Right cardiac atrium (tissue), 5 donors: ENCODE measurements around the gene DLG2. TPM values are rescaled to one million over a fixed set of nuclear protein-coding genes. Genes with fewer than 3 reads are reported as not detected.
A peak's percentile ranks its signal among the peaks of the same experiment; 100 is the strongest.

Source experiments
- ATAC-seq, 2 donors: fragments of 200-7000 bp; cut with Tn5 transposase; one replicate each; pipeline versions ENCODE4 v1.8.0 to v1.9.1; 2020; ENCODE audit warnings: moderate library complexity in 2 of 2, mild to moderate bottlenecking in 1 of 2
- DNase-seq, 3 donors: peaks; one replicate each; pipeline ENCODE4 v3.0.0-alpha.2; 2020
- H3K27ac ChIP-seq: one replicate; pipeline ENCODE4 v1.5.1; 2013; ENCODE audit warnings: mild to moderate bottlenecking, low read length, control low read depth, moderate library complexity
- H3K27me3 ChIP-seq: one replicate; pipeline ENCODE4 v1.6.1; 2013; ENCODE audit not compliant: control insufficient read depth, insufficient read depth
- H3K4me1 ChIP-seq: one replicate; pipeline ENCODE4 v1.6.1; 2013; ENCODE audit warnings: low read length; ENCODE audit not compliant: control insufficient read depth, insufficient read depth
- H3K4me3 ChIP-seq: one replicate; pipeline ENCODE4 v1.5.1; 2013; ENCODE audit warnings: low read length, control low read depth
- H3K9me3 ChIP-seq: one replicate; pipeline ENCODE4 v1.6.1; 2013; ENCODE audit warnings: low read length; ENCODE audit not compliant: control insufficient read depth
- WGBS: extraction: QIAGEN DNeasy Blood & Tissue Kit; methylation state at CpG from one replicate; pipeline ENCODE4 v1.1.7; 2013; 5-methylcytosine and 5-hydroxymethylcytosine counted together
- intact Hi-C, 4 donors: fragments of 100-400 bp; cut with DNase I; formaldehyde crosslinking; loops; one replicate each; pipeline versions ENCODE4 v1.11.0 to v1.14.0; 2022 to 2023
- polyA plus RNA-seq: library from polyadenylated mRNA; stranded (reverse); fragments of 200-250 nt; gene quantifications from one replicate; pipeline ENCODE4 v1.2.3, GENCODE V29; 2013
- total RNA-seq, 4 donors: library from RNA; stranded (reverse); fragmentation: NEBNext Ultra II Directional; extraction: Animal tissue kit (Norgen Biotek cat#: 25700); gene quantifications; one replicate each; pipeline ENCODE4 v1.2.1, GENCODE V29; 2021
- donor health status: healthy with polysubstance abuse.
- donor health status: DM: no; HTN: yes; CAD: no.
- donor health status: DM: no; HTN: no; CAD: no.
- donor health status: DM: no; HTN: yes; CAD: no; lungs with severe emphysema.
- donor health status: DM: yes; HTN: yes; CAD: no.

DLG2 gene
- total and polyA plus RNA-seq, 5 donors, result 2.3 to 10.5 (median 9.4) TPM

- Histone ChIP-seq H3K4me3 (peak overlapping the region; percentile 70), H3K27me3 (no peaks in the 10 kb centered on the region), H3K27ac (no peak overlapping the region), H3K4me1 (no peaks in the 10 kb centered on the region), H3K9me3 (no peaks in the 10 kb centered on the region)
- 2% methylated on average over 26 of the region's 26 CpGs for WGBS
- peak; percentile 14 to 58 (median 47) for DNase-seq
- intact Hi-C loops, result loop anchor here in 2 of 4 donors (5.0 to 10.0 kb wide), 2 partner anchors 155 to 158 kb away; no protein-coding TSS in a partner anchor
- ATAC-seq, result peak; percentile 66 to 67
Measured at GRCh38 chr11:84719935-84720577, 907.1 kb downstream of the DLG2 start.

DNA sequence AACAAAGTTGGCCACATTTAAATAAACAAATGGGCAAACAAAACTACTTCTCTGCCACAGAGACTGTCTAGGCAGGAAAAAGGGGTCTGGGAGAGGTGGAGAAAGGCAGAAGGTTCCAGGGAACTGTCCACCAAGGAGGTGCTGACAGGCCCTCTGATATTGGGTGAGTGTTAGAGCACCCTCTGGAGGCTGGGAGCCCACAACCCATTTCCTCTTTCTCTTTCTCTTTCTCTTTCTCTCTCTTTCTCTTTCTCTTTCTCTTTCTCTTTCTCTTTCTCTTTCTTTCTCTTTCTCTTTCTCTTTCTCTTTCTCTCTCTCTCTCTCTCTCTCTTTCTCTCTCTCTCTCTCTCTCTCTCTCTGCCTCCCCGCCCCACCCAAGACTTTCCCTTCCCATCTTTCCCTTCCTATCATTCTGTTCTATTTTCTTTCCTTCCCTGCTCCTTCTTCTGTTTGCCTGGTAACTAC is 912.8 kb downstream of the DLG2 start:
- ATAC-seq (peak in 1 of 2 donors; percentile 68), DNase-seq (peak; percentile 30 to 71 (median 51))
- Histone ChIP-seq H3K27me3 (no peaks in the 10 kb centered on the region), H3K27ac (no peak overlapping the region), H3K9me3 (no peaks in the 10 kb centered on the region), H3K4me1 (no peaks in the 10 kb centered on the region), H3K4me3 (no peak overlapping the region)
- intact Hi-C loops, result loop anchor here in 2 of 4 donors (5.0 to 10.0 kb wide), 2 partner anchors 150 to 157 kb away; no protein-coding TSS in a partner anchor
- WGBS, result 23% methylated on average over 1 of the region's 1 CpG

- DNase-seq (no peak), ATAC-seq (no peak)
- 72% methylated on average over 4 of the region's 4 CpGs for WGBS
- H3K4me3 ChIP-seq, result no peak overlapping the region
- H3K9me3 ChIP-seq, result no peaks in the 10 kb centered on the region
- H3K4me1 ChIP-seq, result no peaks in the 10 kb centered on the region
- intact Hi-C loops, result no loop called here
- no peak overlapping the region for H3K27ac ChIP-seq
- no peaks in the 10 kb centered on the region for H3K27me3 ChIP-seq
Measured at GRCh38 chr11:84691830-84692229, 935.3 kb downstream of the DLG2 start.

DNA sequence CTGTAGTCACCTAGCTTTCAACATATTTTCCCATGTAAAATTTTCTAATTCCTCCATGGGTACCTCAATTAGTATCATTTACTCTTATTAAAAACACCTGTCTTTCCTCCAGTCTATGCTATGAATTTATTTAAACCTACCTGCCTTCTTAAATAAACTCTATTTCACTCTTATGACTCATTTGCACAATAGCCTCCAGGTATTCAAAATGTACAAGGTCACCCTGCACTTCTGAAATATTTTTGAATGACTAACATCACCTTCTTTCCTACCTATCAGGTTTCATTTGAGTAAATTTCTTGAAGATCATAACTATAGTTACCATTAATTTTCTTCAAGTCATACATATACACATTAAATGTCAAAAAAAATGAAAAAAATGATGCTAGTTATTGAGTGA is 939.7 kb downstream of the DLG2 start:
- H3K4me1 ChIP-seq, result no peaks in the 10 kb centered on the region
- intact Hi-C loops, result no loop called here
- H3K4me3 ChIP-seq, result no peak overlapping the region
- ATAC-seq (no peak), DNase-seq (no peak)
- H3K9me3 ChIP-seq, result no peaks in the 10 kb centered on the region
- H3K27ac ChIP-seq, result no peak overlapping the region
- no peaks in the 10 kb centered on the region for H3K27me3 ChIP-seq

DNA sequence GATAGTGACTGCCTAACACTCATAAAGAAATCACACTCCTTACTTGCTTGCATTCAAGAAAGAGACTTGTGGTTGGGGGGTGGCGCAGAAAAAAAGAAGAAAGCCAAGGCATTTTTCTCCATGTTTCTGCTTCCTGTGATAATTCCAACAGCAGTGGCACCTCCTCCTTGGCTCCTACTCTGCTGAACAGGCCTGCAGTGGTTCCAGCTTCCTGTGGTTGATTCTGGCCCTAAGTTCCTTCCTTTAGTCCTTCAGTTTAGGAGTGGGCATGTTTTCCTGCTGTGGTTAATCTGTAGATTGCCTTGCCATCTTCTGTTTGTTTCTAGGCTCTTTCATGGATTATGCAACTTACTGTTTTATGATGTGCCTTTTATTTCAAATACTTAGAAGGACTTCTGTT is 940.4 kb downstream of the DLG2 start:
- 77% methylated on average over 1 of the region's 1 CpG for WGBS
- Histone ChIP-seq H3K27ac (no peak overlapping the region), H3K9me3 (no peaks in the 10 kb centered on the region), H3K4me3 (no peak overlapping the region), H3K27me3 (no peaks in the 10 kb centered on the region), H3K4me1 (no peaks in the 10 kb centered on the region)
- no peak for DNase-seq
- no peak for ATAC-seq
- intact Hi-C loops, result no loop called here

- intact Hi-C loops, result no loop called here
- no peaks in the 10 kb centered on the region for H3K9me3 ChIP-seq
- no peaks in the 10 kb centered on the region for H3K27me3 ChIP-seq
- H3K4me1 ChIP-seq, result no peaks in the 10 kb centered on the region
- H3K27ac ChIP-seq, result no peak overlapping the region
- DNase-seq (no peak), ATAC-seq (no peak)
- WGBS, result 91% methylated on average over 6 of the region's 6 CpGs
- no peak overlapping the region for H3K4me3 ChIP-seq
Measured at GRCh38 chr11:84685976-84686375, 941.2 kb downstream of the DLG2 start.

DNA sequence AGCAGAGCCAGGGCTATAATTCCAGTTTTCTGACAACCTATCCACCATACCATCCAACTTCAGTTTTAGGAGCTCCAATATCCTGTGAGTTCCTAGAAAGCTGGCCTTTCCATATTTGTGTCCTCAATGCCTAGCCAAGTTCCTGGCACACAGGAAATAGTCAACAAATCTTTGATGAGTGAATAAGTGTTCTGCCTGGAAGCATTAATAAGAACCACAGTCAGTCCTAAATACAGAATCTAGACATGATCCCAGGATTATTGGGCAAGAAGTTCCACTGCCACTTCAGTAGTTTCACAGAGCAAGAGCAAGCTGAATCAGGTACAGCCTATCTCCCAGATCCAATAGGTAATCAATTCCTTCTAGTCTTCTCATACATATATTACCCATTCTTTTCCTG is 942.0 kb downstream of the DLG2 start:
- Histone ChIP-seq H3K27me3 (no peaks in the 10 kb centered on the region), H3K27ac (no peak overlapping the region), H3K9me3 (no peaks in the 10 kb centered on the region), H3K4me3 (no peak overlapping the region), H3K4me1 (no peaks in the 10 kb centered on the region)
- intact Hi-C loops, result no loop called here
- DNase-seq, result no peak
- ATAC-seq, result no peak

DNA sequence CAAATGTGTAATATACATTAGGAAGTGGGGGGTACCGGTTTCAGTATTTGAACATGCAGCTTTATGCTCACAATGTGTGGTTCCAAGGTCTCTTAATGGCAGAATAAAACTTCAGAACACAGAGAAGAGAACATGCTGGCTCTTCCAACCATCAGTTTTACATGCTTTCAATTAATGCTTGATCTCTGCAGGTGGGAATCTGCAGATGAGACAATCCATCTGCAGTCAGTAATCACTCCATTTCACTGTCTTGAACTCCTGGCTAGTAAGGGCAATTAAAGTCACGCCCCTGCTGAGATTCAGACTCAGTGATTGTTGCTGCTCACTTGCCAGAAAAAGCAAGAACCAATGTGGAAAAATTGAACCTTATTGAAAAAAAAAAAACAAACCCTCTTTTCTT is 945.7 kb downstream of the DLG2 start:
- Histone ChIP-seq H3K27ac (no peak overlapping the region), H3K27me3 (no peaks in the 10 kb centered on the region), H3K9me3 (no peaks in the 10 kb centered on the region), H3K4me3 (no peak overlapping the region), H3K4me1 (no peaks in the 10 kb centered on the region)
- intact Hi-C loops, result no loop called here
- ATAC-seq, result no peak
- 73% methylated on average over 2 of the region's 2 CpGs for WGBS
- no peak for DNase-seq

DNA sequence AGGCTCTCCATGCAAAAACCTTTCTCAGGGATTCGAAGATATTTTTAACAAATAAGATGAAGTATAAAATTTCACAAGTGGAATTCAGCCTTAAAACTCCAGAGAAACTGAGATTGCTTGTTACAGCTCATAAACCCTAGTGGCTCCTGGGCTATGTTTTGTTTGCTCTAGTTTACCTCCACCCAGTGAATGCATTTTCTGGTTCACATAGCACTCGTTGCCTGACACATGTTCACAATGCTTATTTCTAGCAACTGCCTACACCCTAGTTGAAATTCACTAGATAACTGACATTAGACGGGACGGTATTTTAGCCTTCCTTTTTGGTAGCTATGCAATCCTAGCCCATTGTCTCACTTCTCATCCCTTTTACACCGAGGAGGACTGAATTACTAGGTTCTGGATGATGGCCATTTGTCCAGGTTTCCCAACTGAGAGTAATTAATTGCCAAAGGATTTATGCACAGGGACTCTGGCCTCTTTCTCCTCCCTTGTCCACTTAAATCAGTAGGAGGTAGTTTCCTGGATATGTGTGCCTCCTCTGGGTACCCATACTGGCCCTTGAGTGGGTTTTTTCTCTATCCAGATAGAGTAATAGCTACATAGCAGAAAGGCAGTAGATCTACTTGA is 951.6 kb downstream of the DLG2 start:
- WGBS, result 68% methylated on average over 5 of the region's 5 CpGs
- ATAC-seq, result no peak
- Histone ChIP-seq H3K4me3 (no peak overlapping the region), H3K9me3 (no peaks in the 10 kb centered on the region), H3K27me3 (no peaks in the 10 kb centered on the region), H3K27ac (no peak overlapping the region), H3K4me1 (no peaks in the 10 kb centered on the region)
- no peak for DNase-seq
- intact Hi-C loops, result no loop called here

DNA sequence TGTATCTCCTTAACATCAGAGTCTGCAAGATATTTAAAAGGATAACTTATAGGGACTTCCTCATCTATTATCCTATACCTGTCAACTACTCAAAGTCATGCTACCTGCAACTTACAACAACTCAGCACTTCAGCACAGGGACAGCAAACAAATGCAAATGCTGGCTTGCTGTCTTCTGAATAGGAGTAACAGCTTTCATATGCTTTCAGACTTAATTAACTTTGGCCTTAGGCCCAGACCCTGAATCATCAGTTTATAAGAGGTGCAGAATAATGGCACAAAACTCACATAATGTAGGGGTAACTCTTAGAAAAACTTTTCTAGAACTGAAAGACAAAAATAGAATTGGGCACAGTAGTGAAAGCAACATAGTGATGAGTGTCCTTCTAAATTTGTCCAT is 953.4 kb downstream of the DLG2 start:
- Histone ChIP-seq H3K4me3 (no peak overlapping the region), H3K4me1 (no peaks in the 10 kb centered on the region), H3K9me3 (no peaks in the 10 kb centered on the region), H3K27ac (no peak overlapping the region), H3K27me3 (no peaks in the 10 kb centered on the region)
- ATAC-seq, result no peak
- DNase-seq, result no peak
- intact Hi-C loops, result no loop called here

- 53% methylated on average over 4 of the region's 4 CpGs for WGBS
- ATAC-seq, result no peak
- DNase-seq, result no peak
Measured at GRCh38 chr11:84671325-84671999, 955.7 kb downstream of the DLG2 start.

More at GRCh38 chr11:84671325-84671999, 955.7 kb downstream of the DLG2 start:
- Histone ChIP-seq H3K27ac (no peak overlapping the region), H3K27me3 (no peaks in the 10 kb centered on the region), H3K4me3 (no peak overlapping the region), H3K4me1 (no peaks in the 10 kb centered on the region), H3K9me3 (no peaks in the 10 kb centered on the region)
- intact Hi-C loops, result no loop called here
